Endometrial microvascular endothelial cells (primary cell): ENCODE data around the gene ACTN1. TPM values are rescaled to one million over a fixed set of nuclear protein-coding genes. Genes with fewer than 3 reads are reported as not detected.

Source experiments
- in situ Hi-C: cut with HindIII; loops from 2 replicates; pipeline ENCODE4 v1.10.0; 2017; ENCODE audit warnings: low sequenced_read_pairs, low pct_unique_long_range_greater_than_20kb; ENCODE audit errors: inconsistent ontology term
- total RNA-seq: library from RNA; depleted of rRNA; stranded (reverse); fragments of >200 nt; gene quantifications from one replicate; pipeline ENCODE4 v1.2.3, GENCODE V29; 2015; ENCODE audit errors: inconsistent ontology term

Gene ACTN1
- total RNA-seq, 1 donor from 2014 or later = 399 TPM

DNA sequence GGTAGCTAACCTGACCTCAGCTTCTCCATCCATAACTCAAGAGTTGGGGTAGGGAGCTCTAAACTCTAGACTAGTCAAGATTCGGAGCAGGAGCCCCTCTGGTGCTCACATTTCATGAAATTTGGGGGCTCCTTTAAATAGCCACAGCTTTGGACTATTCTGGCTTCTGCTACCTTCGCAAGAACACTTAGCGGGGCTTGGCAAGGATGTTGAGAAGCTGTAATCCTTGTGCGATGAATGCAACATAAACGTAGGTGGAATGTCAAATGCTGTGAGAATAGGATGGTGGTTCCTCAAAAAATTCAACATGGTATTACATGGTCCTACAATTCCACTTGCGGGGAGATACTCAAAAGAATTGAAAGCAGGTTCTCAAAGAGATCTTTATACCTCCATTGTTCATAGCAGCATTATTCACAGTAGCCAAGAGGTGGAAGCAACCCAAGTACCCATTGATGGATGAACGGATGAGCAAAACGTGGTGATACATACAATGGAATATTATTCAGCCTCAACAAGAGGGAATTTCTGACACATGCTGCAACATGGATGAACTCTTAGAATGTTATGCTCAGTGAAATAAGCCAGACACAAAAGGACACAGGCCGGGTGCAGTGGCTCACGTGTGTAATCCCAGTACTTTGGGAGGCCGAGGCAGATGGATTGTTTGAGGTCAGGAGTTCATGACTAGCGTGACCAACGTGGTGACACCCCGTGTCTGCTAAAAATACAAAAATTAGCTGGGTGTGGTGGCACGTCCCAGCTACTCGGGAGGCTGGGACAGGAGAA is 73.8 kb downstream of the ACTN1 start:
- in situ Hi-C loops = no loop called here

- in situ Hi-C loops = no loop called here
Measured at GRCh38 chr14:68902357-68902756, 76.7 kb downstream of the ACTN1 start.

DNA sequence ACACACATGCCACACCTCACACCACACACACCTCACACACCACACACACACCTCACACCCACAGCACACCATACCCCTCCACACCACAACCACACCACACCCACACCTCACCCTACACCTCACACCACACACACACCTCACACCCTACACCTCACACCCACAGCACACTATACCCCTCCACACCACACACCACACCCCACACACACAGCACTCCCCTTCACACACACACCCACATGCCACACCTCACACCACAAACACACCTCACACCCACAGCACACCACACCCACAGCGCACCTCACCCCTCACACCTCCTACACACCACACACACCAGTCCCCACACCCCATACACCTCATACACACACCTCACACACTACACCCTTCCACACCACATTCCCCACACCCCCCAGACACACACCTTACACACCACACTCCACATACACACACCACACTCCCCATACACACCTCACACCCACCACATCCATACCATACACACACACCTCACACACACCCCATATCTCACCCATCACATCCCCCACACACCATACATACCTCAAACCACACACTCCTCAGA is 80.0 kb downstream of the ACTN1 start:
- in situ Hi-C loops = no loop called here

DNA sequence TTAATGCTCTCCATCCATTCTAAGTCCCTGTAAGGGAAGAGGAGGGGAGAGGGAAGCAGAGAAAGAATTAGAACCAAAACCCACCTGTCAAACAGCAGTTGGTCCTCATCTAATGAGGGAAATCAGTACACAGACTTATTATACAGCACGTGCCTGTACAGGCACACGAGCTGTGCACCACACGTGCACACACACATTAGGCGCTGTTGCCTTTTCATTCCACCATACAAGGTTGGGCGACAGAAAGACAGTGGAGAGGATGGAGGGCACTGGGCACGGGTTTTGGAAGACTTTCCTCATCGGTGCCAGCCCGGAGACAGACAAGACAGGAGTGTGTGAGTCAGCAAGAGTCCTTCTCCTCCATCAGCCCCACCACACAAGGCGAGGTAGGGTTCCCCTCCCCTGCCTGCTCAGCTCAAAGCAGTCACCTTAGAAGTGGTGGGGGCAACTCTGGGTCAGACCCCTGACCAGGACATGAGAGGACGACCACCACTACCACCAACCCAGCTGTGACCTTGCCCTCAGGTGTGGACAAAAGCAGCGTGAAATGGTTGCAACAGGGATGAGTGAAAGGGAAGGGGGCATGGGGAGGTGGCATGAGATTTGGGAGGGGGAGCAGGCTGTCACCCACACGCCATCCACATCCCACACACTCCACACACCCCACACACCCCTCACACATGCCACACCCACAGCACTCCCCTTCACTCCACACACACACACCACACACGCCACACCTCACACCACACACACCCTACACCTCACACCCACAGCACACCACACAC is 80.7 kb downstream of the ACTN1 start:
- in situ Hi-C loops = no loop called here

DNA sequence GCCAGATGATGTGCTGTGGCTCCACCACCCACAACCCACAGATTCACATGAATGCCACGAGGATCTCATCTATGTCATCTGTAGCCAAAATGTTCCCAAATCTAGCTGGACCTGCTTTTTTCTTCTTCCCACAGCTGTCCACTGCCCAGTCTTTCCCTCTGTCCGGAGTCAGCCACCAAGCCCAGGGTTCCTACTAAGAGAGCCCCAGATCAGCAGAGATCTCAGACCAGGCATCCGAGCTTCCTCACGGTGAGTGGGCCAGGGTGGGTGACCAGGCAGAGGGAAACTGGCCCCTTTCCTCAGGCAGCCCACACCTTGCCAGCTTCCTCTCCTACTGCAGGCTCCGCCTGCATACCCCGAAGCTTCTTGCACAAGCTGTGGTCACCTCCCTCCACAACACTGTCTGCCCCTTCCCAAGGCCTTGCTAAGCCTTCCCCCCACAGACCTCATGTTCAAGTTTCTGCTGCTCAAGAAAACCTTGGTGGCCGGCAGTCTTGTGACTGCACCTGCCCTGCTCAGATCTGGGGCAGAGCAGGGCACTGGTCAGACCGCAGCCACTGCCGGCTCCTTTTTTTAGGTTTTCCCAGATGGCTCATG is 81.4 kb downstream of the ACTN1 start:
- in situ Hi-C loops = no loop called here

GRCh38 chr14:68896132-68896531 is 83.0 kb downstream of the ACTN1 start:
- in situ Hi-C loops = no loop called here

DNA sequence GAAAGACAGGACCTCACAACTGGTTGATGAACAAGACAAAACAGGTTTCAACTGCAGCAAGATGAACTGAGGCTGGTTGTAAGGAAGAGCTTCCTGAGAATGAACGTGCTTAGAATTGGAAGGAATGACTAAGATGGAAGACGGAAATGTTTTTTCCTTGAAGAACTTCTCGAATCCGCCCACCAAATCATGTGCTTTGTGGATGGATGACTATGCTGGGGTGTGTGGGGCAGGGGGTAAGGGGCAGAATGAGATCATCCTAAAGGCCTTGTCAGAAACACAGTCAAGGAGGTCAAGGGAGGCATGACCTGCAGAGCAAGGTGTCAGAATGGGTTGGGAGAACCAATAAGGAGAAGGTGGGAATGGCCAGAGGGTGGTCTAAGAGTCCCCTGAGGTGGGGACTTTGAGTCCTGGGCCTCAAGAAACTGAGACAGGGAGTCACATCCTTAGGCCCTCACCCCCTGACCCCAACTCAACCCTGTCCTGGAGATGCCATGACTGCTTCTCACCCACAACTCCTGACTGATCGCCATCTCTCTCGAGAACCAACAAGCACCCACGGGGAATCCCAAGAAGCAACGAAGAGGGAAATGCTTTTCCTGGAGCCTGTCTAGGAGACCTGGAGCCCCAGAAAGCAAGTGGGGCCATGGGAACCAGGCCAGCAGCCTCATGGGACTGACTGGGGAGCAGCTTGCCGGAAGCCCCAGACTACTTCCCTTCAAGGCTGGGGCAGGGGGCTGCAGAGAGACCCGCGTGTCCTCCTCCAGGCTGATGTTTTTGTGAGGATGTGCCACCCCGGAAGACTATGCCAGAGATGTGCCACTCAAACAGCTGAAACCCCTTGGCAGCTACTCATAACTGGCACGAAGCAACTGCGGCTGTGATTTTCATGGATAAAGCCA is 84.0 kb downstream of the ACTN1 start:
- in situ Hi-C loops = no loop called here

GRCh38 chr14:68894123-68894522 is 85.0 kb downstream of the ACTN1 start:
- in situ Hi-C loops = no loop called here

- in situ Hi-C loops = no loop called here
Measured at GRCh38 chr14:68893566-68893965, 85.5 kb downstream of the ACTN1 start.

DNA sequence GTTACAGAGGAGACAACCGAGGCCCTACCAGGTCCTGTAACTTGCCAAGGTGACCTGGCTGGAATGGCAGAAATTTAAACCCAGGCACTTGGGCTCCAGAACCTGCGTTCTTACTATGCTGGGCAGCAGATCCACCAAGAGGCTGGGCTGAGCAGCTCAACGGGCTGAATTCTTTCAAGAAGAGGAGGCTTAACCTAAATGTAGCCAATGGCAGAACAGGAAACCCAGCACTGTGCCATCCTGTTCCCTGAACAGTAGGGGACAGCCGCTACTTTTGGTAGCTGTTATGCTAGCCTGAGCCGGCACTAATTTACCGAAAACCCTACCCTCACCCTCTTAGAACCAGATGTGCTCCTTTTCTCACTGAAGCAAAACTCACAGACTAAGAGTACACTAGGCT is 86.1 kb downstream of the ACTN1 start:
- in situ Hi-C loops = no loop called here

- in situ Hi-C loops = no loop called here
Measured at GRCh38 chr14:68891851-68892660, 87.0 kb downstream of the ACTN1 start.

DNA sequence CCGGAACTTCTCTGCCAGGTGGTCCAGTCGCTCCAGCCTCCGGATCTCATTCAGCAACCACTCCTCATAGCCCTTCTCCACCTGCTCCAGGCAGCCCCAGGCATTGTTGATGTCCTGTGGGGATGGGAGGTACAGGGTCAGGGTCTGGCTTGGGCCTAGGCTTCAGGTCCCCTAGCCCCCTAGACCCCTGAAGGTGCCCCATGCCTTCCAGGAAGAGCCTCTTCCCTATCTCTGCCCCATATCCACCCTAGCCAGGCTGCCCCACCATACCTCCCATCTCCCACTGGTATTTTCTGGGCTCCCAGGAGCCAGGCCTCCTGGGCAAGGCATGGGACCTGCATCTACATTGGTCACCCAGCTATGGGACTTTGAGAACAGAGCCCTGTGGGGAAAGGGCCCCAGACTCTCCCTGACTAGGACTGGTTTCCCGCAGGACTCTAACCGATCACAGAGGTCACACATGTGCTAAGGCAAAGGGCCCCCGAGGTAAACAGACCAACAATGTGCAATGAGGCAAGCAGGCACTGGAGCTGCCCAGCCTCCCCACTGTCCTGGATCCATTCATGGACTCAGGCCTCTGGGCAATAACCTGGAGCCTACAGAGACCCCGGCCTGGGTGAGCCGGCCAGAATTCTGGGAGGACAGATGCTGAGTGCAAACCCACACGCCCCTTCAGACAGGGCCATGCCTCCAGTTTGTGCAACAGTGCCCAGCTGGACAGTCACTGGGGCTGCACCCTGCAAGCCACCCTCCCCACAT is 88.8 kb downstream of the ACTN1 start:
- in situ Hi-C loops = no loop called here

DNA sequence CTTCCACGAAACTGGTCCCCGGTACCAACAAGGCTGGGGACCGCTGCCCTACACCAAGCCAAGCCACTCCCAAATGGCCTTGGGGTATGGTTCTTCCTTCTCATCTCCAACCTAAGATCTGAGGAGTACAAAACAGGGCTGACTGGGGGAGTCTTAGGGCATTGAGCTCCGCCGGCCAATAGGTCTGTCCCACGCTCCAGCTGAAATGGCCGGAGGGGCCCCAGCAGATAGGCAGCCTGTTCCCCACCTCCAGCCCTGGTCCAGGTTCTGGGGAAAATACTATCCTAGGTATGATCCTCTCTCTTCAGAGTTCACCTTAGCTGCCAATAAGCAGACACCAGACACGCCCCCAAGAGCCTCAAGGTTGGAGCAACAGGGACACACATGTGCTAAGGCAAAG is 90.2 kb downstream of the ACTN1 start:
- in situ Hi-C loops = no loop called here

DNA sequence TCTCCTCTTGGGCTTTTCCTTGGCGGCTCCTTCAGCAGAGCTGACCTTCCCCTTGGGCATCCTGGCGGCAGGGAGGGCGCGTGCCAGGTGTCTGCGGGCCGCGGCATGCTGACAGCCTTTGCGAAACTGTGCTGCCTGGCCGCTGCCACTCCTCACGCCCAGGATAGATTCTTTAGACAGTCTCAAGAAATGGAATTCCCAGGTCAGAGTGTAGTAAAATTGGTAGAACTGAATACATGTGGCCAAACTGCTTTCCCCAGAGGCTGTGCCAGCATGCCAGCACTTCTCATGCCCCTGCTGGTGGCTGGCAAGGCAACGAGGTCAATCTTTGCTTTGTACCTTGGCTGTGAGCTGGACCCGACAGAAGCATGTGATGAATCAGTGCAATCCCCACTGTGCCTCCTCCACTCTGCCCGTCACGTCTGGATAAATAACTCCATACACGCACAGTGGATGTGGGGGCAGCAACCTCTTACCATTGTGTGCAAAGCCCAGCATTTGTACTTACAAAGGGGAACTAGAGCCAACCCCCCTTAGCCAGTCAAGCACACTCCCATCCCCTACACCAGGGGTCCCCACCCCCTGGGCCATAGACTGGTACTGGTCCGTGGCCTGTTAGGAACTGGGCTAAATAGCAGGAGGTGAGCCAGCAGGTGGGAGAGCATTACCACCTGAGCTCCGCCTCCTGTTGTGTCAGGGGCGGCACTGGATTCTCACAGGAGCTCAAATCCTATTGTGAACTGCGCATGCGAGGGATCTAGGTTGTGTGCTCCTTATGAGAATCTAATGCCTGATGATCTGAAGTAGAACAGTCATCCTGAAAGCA is 90.9 kb downstream of the ACTN1 start:
- in situ Hi-C loops = no loop called here

- in situ Hi-C loops = no loop called here
Measured at GRCh38 chr14:68886109-68886434, 93.0 kb downstream of the ACTN1 start.

DNA sequence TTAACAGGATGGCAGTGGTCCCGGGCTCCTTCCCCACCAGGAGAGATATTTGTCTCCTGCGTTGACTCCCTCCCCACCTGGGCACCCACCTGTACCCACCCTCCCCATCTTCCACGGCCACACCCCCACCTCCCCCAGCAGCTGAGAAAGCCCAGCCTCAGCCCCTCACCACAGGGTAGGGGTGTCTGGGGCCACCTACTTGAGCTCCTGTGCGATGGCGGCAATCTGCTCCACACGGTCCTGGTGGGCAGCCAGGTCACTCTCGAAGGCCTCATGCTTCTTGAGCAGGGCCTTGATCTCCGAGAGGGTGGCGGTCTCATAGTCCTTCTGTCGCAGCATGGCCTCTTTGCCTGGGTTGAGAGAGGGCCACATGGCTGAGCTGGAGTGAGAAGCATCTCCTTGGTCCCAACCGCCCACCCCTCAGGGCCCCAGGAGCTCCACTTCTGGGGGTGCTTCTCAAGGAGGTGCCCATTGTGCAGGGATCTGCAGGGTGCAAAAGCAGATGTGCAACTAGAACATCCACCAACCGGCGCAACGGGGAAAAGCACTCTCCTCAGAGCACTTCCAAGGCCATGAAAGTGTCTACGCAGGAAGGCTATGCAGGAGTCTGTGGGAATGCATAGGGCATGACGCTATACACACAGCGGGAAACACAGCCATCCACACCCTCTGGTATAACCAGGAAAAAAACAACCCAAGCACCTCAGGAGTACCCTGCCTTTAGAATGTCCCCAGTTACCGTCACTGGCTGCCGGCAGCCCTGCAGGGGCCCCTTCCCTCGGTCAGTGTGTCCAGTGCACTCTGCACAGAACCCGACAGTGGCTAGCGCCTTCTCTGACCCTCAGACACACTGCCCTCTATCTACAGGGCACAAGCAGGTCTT is 93.6 kb downstream of the ACTN1 start:
- in situ Hi-C loops = no loop called here
